Central memory CD8-positive, alpha-beta T cell (primary cell): ENCODE data around the gene RERG.

Source experiments
- ATAC-seq: fragments of 150-1000 bp; cut with Tn5 transposase; replicated peaks from 2 replicates; pipeline ENCODE4 v1.10.0; 2022; ENCODE audit warnings: mild to moderate bottlenecking, moderate FRiP score, moderate number of reproducible peaks; ENCODE audit not compliant: poor library complexity, severe bottlenecking; ENCODE audit errors: extremely low read depth
- DNase-seq, 2 donors: peaks; one replicate each; pipeline ENCODE4 v3.0.0; 2021; ENCODE audit warnings: low spot score in 2 of 2
- H3K27ac Mint-ChIP-seq: one replicate; pipeline ENCODE4 v1.8.0; 2022; ENCODE audit warnings: low read depth, mild to moderate bottlenecking, moderate library complexity, mixed read lengths
- H3K27me3 Mint-ChIP-seq: one replicate; pipeline ENCODE4 v1.8.0; 2022; ENCODE audit warnings: mixed read lengths
- H3K36me3 Mint-ChIP-seq: one replicate; pipeline ENCODE4 v1.8.0; 2022; ENCODE audit warnings: mild to moderate bottlenecking, moderate library complexity, mixed read lengths; ENCODE audit not compliant: insufficient read depth
- H3K4me1 Mint-ChIP-seq: one replicate; pipeline ENCODE4 v1.8.0; 2022; ENCODE audit warnings: mixed read lengths
- H3K4me3 Mint-ChIP-seq: one replicate; pipeline ENCODE4 v1.8.0; 2022; ENCODE audit warnings: mild to moderate bottlenecking, moderate library complexity, mixed read lengths
- H3K9me3 Mint-ChIP-seq: one replicate; pipeline ENCODE4 v1.8.0; 2022; ENCODE audit warnings: mixed read lengths

The RERG gene, protein sequence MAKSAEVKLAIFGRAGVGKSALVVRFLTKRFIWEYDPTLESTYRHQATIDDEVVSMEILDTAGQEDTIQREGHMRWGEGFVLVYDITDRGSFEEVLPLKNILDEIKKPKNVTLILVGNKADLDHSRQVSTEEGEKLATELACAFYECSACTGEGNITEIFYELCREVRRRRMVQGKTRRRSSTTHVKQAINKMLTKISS

DNA sequence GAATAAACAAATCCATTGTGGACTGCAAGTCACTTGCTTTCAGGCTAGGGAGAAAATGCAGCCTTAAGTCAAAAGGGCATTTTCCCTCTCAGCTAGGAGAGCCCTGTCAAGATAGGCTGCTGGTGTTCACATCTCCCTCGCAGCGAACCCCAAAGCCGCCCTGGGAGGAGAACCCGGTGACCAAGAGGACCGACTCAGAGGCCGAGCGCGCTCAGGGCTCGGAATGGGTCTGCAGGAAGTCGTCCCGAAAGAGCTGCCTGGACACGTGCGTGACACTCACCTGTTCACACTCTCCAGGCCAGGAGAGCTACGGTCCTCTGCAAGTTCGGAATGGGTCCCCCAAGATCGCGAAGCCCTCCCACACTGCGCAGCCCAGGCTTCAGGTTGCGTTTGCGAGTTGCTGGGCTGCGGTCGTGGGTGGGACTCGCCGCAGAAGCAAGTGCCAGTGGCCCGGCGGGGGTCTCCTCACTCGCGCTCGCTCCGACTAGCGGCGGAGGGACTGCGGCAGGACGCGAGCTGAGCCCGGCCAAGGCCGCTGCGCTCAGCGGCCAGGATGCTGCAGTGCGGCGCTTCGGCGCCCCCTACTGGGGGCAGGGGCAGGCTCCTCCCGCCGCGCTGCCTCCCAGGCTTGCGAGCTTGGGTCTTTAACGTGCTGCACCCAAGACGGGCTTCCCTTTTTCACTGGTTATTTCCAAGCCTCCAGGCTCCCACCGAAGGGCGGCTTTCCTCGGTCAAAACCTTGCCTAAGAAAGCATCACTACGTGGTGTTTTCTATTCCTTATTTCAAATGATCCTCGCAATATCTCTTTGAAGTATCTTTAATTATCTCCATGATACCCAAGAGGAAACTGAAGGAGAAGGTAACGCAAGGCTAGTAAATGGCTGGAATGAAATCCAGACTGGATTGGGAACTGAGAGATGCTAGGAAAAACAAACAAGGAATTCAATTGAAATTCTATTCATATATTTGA, at the start of gene RERG:
Gene RERG (minus strand): TSS at position 503 of the 971 bp plus-strand sequence. CDS start 3,928 bp downstream, outside the sequence.
- no peaks in the 10 kb centered on the region for H3K9me3 Mint-ChIP-seq
- no peak within 1 kb of the TSS for H3K27ac Mint-ChIP-seq
- H3K4me1 Mint-ChIP-seq, result no peaks in the 10 kb centered on the region
- DNase-seq (peak; percentile 31 to 55), ATAC-seq (peak; percentile 88)
- peak within 1 kb of the TSS; percentile 24 for H3K4me3 Mint-ChIP-seq
- no peaks in the 10 kb centered on the region for H3K36me3 Mint-ChIP-seq
- H3K27me3 Mint-ChIP-seq, result peaks cover 44% of the 10 kb centered on the region

DNA sequence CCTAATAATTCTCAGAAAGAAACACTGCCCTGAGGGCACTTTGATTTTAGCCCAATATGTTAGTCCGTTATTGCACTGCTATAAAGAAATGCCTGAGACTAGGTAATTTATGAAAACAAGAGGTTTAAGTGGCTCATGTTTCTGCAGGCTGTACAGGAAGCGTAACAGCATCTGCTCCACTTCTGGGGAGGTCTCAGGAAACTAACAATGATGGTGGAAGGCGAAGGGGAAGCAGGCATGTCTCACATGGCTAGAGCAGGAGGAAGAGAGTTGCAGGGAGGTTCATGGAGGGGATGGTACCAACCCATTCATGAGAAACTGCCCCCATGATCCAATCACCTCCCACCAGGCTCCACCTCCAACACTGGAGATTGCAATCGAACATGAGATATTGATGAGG, 49.4 kb upstream of the RERG start:
- Mint-ChIP-seq H3K4me3 (no peak overlapping the region), H3K27ac (no peak overlapping the region), H3K9me3 (no peaks in the 10 kb centered on the region), H3K4me1 (no peaks in the 10 kb centered on the region), H3K27me3 (peaks cover 19% of the 10 kb centered on the region), H3K36me3 (no peaks in the 10 kb centered on the region)
- no peak for ATAC-seq
- no peak for DNase-seq

DNA sequence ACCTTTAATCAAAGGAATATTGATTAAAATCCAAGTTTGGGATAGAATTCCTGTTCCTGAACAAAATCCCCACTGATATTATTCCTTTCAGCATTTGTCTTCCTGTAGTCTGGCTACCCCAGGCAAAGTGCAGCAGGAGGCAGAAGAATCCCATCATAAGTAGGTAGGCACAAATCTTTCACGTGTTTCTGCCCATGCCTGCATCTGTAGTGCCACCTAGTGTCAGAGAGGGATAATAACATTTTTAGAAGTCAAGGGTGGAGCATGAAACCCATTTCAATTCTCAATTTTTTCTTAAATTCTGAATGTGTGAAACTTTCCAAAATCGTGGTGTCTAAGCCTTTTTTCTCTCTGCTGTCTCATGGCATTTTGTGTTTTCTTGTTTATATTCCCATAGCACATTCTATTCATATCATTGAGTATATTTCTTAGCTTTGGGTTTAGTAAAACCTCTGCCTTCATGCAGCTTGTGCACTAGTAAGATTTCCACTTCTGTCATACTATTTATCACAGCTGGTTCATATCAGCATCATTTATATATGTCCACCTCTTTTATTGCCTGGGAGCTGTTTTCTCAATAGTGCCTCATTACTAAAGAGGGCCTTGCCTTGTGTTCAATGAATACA, 47.8 kb upstream of the RERG start:
- no peak overlapping the region for H3K27ac Mint-ChIP-seq
- no peaks in the 10 kb centered on the region for H3K9me3 Mint-ChIP-seq
- no peaks in the 10 kb centered on the region for H3K36me3 Mint-ChIP-seq
- no peak for ATAC-seq
- H3K4me3 Mint-ChIP-seq, result no peak overlapping the region
- H3K4me1 Mint-ChIP-seq, result no peaks in the 10 kb centered on the region
- H3K27me3 Mint-ChIP-seq, result peaks cover 19% of the 10 kb centered on the region
- DNase-seq, result no peak

DNA sequence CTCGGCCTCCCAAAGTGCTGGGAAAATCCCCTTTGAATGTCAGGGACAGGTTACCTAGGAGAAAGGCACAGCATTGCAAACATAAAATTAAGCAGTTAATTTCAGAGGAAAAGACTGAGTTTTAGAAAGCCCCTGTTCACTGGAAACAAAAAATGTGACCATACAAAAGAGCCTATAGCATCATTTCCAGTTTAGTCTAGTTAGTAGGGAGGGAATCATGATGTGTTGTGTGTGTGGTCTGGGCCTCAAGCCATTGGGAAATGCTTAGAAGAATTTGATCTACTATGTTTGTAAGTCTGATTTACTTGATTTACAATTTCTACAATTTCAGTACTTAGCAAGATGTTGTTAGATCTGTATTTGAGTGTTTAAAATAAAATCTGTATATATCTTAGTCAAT, 47.1 kb upstream of the RERG start:
- Mint-ChIP-seq H3K4me1 (no peaks in the 10 kb centered on the region), H3K36me3 (no peaks in the 10 kb centered on the region), H3K9me3 (no peaks in the 10 kb centered on the region), H3K27me3 (peaks cover 19% of the 10 kb centered on the region), H3K4me3 (no peak overlapping the region), H3K27ac (no peak overlapping the region)
- ATAC-seq (no peak), DNase-seq (no peak)

DNA sequence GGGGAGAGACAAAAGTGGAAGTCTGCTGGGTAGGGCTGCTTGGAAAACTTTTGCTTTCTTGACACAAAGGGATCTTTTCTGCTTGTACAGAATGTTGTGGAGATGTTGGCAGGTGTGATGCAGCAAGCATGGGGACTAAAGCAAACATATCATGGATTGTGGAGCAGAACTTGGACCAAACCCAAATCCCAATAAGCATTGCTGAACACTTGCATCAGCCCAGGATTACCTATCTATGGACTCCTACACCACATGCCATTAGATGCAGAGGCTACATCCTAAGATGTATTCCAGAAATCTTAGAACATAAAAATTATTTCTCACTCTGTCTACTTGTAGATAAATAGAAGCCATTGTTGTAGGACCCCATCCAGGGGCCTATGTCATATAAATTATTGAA, 44.7 kb upstream of the RERG start:
- Mint-ChIP-seq H3K27me3 (peaks cover 11% of the 10 kb centered on the region), H3K27ac (no peak overlapping the region), H3K4me3 (no peak overlapping the region), H3K36me3 (no peaks in the 10 kb centered on the region), H3K9me3 (no peaks in the 10 kb centered on the region), H3K4me1 (no peaks in the 10 kb centered on the region)
- ATAC-seq (no peak), DNase-seq (no peak)

DNA sequence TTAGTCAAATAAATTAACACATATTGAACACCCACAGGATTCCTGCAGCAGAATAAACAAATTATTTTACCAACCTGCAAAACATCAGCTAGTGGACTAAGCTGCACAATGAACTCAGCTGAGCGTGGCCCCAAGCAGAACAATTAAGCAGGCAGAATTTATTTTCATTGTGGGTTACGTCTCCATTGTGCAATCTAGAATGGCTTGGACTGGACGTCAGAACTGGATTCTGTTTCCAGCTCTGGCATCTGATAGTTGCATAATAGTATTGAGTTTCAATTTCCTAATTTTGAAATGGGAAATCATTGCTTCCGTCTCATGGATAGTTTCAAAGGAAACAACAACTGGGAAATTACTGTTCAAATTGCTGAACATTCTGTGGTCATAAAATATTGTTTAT, 35.5 kb upstream of the RERG start:
- Mint-ChIP-seq H3K4me1 (no peaks in the 10 kb centered on the region), H3K9me3 (peaks cover 5% of the 10 kb centered on the region), H3K36me3 (no peaks in the 10 kb centered on the region), H3K4me3 (no peak overlapping the region), H3K27ac (no peak overlapping the region), H3K27me3 (peaks cover 59% of the 10 kb centered on the region)
- DNase-seq (no peak), ATAC-seq (no peak)

DNA sequence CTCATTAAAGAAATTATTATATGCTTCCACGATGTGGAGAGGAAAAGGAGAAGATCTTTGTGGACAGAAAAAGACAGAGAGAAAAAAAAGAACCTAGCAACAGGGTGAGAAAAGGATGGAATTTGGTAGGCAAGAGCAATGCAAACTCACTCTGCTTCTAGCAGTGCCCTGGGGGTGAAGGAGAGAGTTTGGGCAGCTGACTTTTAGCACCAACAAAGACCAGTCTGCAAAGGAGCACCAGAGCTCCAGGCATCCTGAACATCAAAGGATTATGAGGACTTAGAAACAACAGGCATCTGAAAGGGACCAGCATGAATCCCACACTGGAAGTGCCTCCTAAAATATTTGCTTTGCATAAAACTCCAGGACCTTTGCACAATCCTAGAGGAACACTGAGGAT, 32.8 kb upstream of the RERG start:
- peaks cover 5% of the 10 kb centered on the region for H3K9me3 Mint-ChIP-seq
- H3K4me3 Mint-ChIP-seq, result no peak overlapping the region
- peaks cover 81% of the 10 kb centered on the region for H3K27me3 Mint-ChIP-seq
- H3K36me3 Mint-ChIP-seq, result peaks cover 3% of the 10 kb centered on the region
- no peaks in the 10 kb centered on the region for H3K4me1 Mint-ChIP-seq
- H3K27ac Mint-ChIP-seq, result no peak overlapping the region
- DNase-seq (no peak), ATAC-seq (no peak)

DNA sequence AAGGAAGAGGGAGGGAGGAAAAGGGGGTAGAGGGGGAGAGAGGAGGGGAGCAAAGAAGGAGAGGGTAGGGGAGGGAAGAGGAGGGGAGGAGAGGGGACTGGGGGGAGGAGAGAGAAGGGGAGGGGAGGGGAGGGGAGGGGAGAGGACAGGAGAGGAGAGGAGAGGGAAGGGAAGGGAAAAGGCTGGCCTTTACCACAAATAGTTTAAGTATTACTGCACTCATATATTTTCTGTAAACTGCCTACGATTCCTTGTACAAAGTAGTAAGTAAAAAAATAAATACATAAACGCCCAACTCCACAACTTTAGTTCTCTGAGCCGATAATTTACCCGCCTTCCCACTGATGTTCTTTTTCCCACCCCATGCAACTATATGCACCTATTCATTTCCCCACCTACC, 23.7 kb upstream of the RERG start:
- Mint-ChIP-seq H3K36me3 (peaks cover 3% of the 10 kb centered on the region), H3K27me3 (peaks cover 82% of the 10 kb centered on the region), H3K9me3 (peaks cover 15% of the 10 kb centered on the region), H3K4me3 (no peak overlapping the region), H3K4me1 (no peaks in the 10 kb centered on the region), H3K27ac (no peak overlapping the region)
- ATAC-seq (no peak), DNase-seq (no peak)

DNA sequence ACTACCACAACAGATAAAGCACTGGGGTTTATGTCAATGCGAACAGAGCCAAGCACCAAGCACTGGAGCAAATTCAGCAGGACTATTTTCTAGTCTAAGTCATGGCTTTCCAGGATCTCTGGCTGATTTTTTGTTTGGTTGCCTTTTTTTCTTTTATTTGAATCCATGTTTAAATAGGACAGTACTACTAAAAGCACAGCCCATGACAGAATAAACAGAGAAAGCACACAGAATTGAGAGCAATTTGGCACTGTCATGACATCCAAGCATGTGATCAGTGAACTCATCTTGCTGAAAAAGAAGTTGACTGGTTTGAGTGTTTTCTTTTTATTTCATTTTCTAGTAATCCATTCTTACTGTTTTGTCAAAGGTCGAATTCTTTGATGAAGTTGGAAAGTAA, 23.1 kb upstream of the RERG start:
- DNase-seq (no peak), ATAC-seq (no peak)
- Mint-ChIP-seq H3K4me3 (no peak overlapping the region), H3K27me3 (peaks cover 82% of the 10 kb centered on the region), H3K9me3 (peaks cover 15% of the 10 kb centered on the region), H3K27ac (no peak overlapping the region), H3K4me1 (no peaks in the 10 kb centered on the region), H3K36me3 (peaks cover 5% of the 10 kb centered on the region)

DNA sequence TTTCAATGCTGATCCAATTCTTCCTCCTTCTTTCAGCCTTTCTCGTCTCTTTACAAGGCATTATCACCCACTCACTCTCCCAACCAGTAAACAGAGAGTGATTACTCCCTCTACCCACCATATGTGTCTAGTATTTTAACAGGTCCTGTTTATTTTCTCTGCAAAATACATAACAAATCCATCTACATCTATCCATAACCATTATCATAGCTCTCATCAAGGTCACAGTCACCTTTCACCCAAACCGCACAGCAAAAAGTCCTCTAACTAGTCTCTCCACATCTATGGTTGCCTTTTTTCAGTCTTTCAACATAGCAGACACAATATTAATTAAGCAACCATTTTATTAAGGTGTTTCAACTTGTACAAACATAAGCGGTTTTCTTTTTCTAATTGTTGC, 21.9 kb upstream of the RERG start:
- no peak for DNase-seq
- peaks cover 3% of the 10 kb centered on the region for H3K36me3 Mint-ChIP-seq
- no peak for ATAC-seq
- H3K27ac Mint-ChIP-seq, result no peak overlapping the region
- H3K4me3 Mint-ChIP-seq, result no peak overlapping the region
- no peaks in the 10 kb centered on the region for H3K4me1 Mint-ChIP-seq
- peaks cover 82% of the 10 kb centered on the region for H3K27me3 Mint-ChIP-seq
- H3K9me3 Mint-ChIP-seq, result peaks cover 12% of the 10 kb centered on the region

DNA sequence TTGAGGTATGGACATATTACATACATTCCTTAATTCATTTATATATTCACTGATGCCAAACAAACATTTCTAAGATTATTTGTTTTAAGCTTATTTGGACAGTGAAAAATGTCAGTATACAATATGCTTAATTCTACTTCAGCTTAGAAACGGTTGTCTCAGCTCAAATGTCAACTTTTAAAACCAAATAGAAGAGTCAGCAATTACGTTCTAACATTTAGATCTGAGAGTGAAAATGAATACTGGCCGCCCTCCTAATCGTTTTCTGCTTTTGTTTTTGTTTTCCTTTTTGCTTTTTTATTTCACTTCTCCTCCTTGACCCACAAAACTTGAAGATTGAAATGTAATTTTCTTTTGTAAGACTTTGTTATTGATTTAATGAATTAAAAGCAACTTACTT, 19.7 kb upstream of the RERG start:
- no peaks in the 10 kb centered on the region for H3K9me3 Mint-ChIP-seq
- no peak overlapping the region for H3K27ac Mint-ChIP-seq
- H3K4me3 Mint-ChIP-seq, result no peak overlapping the region
- H3K4me1 Mint-ChIP-seq, result no peaks in the 10 kb centered on the region
- H3K27me3 Mint-ChIP-seq, result peaks cover 69% of the 10 kb centered on the region
- peaks cover 3% of the 10 kb centered on the region for H3K36me3 Mint-ChIP-seq
- ATAC-seq, result no peak
- no peak for DNase-seq

DNA sequence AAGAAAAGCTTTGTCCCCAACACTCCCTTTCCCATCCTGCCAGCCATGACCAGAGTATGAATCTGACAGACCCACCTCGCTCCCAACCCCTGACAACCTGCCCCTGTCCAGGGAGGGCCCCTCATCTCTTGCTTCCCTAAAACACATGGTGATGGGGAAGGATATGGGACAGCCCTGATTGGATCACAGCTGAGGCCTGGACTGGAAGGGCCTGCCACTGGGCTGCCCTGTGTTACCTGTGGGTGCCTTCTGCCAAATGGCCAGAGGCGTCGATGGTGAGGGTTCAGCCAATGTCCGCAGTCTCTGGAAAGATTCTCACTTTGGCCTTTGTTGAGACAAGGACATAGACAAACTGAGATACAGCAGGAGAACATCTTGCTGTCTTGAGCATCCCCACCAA, 13.3 kb upstream of the RERG start:
- Mint-ChIP-seq H3K27me3 (peaks cover 43% of the 10 kb centered on the region), H3K4me3 (no peak overlapping the region), H3K36me3 (no peaks in the 10 kb centered on the region), H3K9me3 (no peaks in the 10 kb centered on the region), H3K27ac (no peak overlapping the region), H3K4me1 (no peaks in the 10 kb centered on the region)
- ATAC-seq, result no peak
- DNase-seq, result no peak

DNA sequence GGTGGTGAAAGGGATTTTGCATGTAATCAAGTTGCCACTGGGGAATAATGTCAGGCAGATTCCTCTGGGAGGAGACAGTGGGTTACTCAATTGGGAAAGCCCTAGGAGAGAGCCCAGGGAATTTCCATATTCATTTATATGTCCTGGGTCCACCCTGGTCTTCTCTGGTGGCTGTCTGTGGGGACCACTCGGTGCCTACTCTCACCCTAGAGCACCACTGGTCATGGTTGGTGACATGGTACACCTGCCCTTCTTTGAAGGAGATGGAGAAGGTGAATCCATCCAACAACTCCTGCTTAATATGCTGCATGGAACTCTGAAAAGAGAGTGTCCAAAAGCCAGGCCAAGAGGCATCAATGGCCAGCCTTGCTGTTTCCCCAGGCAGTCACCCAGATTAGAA, 12.8 kb upstream of the RERG start:
- Mint-ChIP-seq H3K9me3 (no peaks in the 10 kb centered on the region), H3K4me3 (no peak overlapping the region), H3K27me3 (peaks cover 43% of the 10 kb centered on the region), H3K36me3 (no peaks in the 10 kb centered on the region), H3K4me1 (no peaks in the 10 kb centered on the region), H3K27ac (no peak overlapping the region)
- ATAC-seq, result no peak
- no peak for DNase-seq
